PC-3 (cell line): ENCODE results near the gene MPZL3. TPM values are rescaled to one million over a fixed set of nuclear protein-coding genes. Genes with fewer than 3 reads are reported as not detected.

Source experiments
- ATAC-seq: fragments of 200-7000 bp; cut with Tn5 transposase; 2 replicates; pipeline ENCODE4 v1.9.1; 2020; ENCODE audit warnings: mild to moderate bottlenecking, moderate library complexity
- BruUV-seq: library from RNA; stranded (reverse); fragments of 400-500 nt; replicated peaks from 2 replicates; lab custom pipeline; 2021; lab: Mats Ljungman, UMichigan
- CTCF ChIA-PET: fragments of 300-600 bp; sonication (Branson Sonifier 250); formaldehyde crosslinking; loops from one replicate; lab custom pipeline; 2022; ENCODE audit warnings: antibody characterized with exemption; lab: Charles Lee
- POLR2A ChIA-PET: fragments of 300-600 bp; sonication (Branson Sonifier 250); formaldehyde crosslinking; loops from one replicate; lab custom pipeline; 2022; ENCODE audit warnings: antibody characterized with exemption; ENCODE audit not compliant: unreplicated experiment; lab: Charles Lee
- DNase-seq: peaks from one replicate; pipeline ENCODE4 v3.0.0-alpha.2; 2015
- H2AFZ ChIP-seq: fragments of 300-600 bp; sonication (generic); 2 replicates; pipeline ENCODE4 v1.6.0; 2016; ENCODE audit warnings: antibody characterized with exemption, low read length
- H3F3A ChIP-seq: fragments of 300-600 bp; sonication (generic); one replicate; pipeline ENCODE4 v1.6.0; 2017; ENCODE audit warnings: antibody characterized with exemption, low read length, control low read depth, mild to moderate bottlenecking; ENCODE audit not compliant: unreplicated experiment
- H3K27ac ChIP-seq: fragments of 300-600 bp; sonication (generic); 2 replicates; pipeline ENCODE4 v1.5.1; 2016; ENCODE audit warnings: mild to moderate bottlenecking, low read length
- H3K27me3 ChIP-seq: fragments of 300-600 bp; sonication (generic); 2 replicates; pipeline ENCODE4 v1.6.1; 2016; ENCODE audit warnings: low read length, mixed read lengths
- H3K36me3 ChIP-seq: fragments of 300-600 bp; sonication (generic); 2 replicates; pipeline ENCODE4 v1.6.1; 2016; ENCODE audit warnings: low read depth, mixed run types, low read length, mixed read lengths
- H3K4me1 ChIP-seq: fragments of 300-600 bp; sonication (generic); 2 replicates; pipeline ENCODE4 v1.5.1; 2016; ENCODE audit warnings: low read length; ENCODE audit not compliant: insufficient read depth
- H3K4me2 ChIP-seq: fragments of 300-600 bp; sonication (generic); 2 replicates; pipeline ENCODE4 v1.6.0; 2016; ENCODE audit warnings: low read length
- H3K4me3 ChIP-seq: fragments of 300-600 bp; sonication (generic); 2 replicates; pipeline ENCODE4 v1.5.1; 2016; ENCODE audit warnings: mild to moderate bottlenecking, low read length, mixed read lengths
- H3K79me2 ChIP-seq: fragments of 300-600 bp; sonication (generic); 2 replicates; pipeline ENCODE4 v1.6.1; 2017; ENCODE audit warnings: low read length, mixed read lengths
- H3K9ac ChIP-seq: fragments of 300-600 bp; sonication (generic); 2 replicates; pipeline ENCODE4 v1.6.0; 2016; ENCODE audit warnings: mild to moderate bottlenecking, low read length
- H3K9me2 ChIP-seq: fragments of 300-600 bp; sonication (generic); replicated peaks from 2 replicates; pipeline ENCODE4 v1.6.1; 2016; ENCODE audit warnings: mixed run types, low read length, mixed read lengths
- H3K9me3 ChIP-seq: fragments of 300-600 bp; sonication (generic); 2 replicates; pipeline ENCODE4 v1.6.1; 2016; ENCODE audit warnings: low read length, mixed read lengths
- H4K20me1 ChIP-seq: fragments of 300-600 bp; sonication (generic); 2 replicates; pipeline ENCODE4 v1.6.1; 2016; ENCODE audit warnings: low read length, mixed read lengths
- CTCF ChIP-seq: fragments of 300-600 bp; sonication (generic); conservative IDR thresholded peaks from 2 replicates; pipeline ENCODE4 v1.5.1; 2017; ENCODE audit warnings: antibody characterized with exemption, low read depth, mild to moderate bottlenecking, low read length
- EZH2 ChIP-seq: fragments of 300-600 bp; sonication (generic); IDR thresholded peaks from one replicate; pipeline ENCODE4 v1.6.1; 2017; ENCODE audit warnings: antibody characterized with exemption, mild to moderate bottlenecking, low read length; ENCODE audit not compliant: unreplicated experiment
- EZH2phosphoT487 ChIP-seq: fragments of 300-600 bp; sonication (generic); IDR thresholded peaks from 2 replicates; pipeline ENCODE4 v1.6.1; 2018; ENCODE audit warnings: mild to moderate bottlenecking, antibody characterized with exemption, low read length, borderline replicate concordance
- intact Hi-C: fragments of 100-400 bp; cut with micrococcal nuclease; formaldehyde crosslinking; loops from 2 replicates; pipeline ENCODE4 v1.9.0; 2023
- total RNA-seq: library from RNA; depleted of rRNA; stranded (reverse); fragments of >200 nt; gene quantifications from 2 replicates; pipeline ENCODE4 v1.2.3, GENCODE V29; 2014

MPZL3 gene
- total RNA-seq, 1 experiment from 2014 or later = 7.0 TPM

GRCh38 chr11:118252688-118253087 is 523 bp upstream of the MPZL3 start:
- no peaks in the 10 kb centered on the region for H4K20me1 ChIP-seq
- peak overlapping the region; percentile 80 for H3K9ac ChIP-seq
- no peaks in the 10 kb centered on the region for H3K9me2 ChIP-seq
- no TSS peak for BruUV-seq
- no peak for ATAC-seq
- TF ChIP-seq EZH2 = no peak
- TF ChIP-seq CTCF = no peak
- TF ChIP-seq EZH2phosphoT487 = no peak
- peak overlapping the region; percentile 95 for H3K4me2 ChIP-seq
- peak overlapping the region; percentile 90 for H3K4me3 ChIP-seq
- intact Hi-C loops = no loop called here
- H3K4me1 ChIP-seq = peaks cover 14% of the 10 kb centered on the region
- no peaks in the 10 kb centered on the region for H3F3A ChIP-seq
- peak overlapping the region; percentile 84 for H3K27ac ChIP-seq
- H2AFZ ChIP-seq = peak overlapping the region; percentile 86
- peaks cover 11% of the 10 kb centered on the region for H3K36me3 ChIP-seq
- H3K9me3 ChIP-seq = no peaks in the 10 kb centered on the region
- no peak for DNase-seq
- H3K27me3 ChIP-seq = no peaks in the 10 kb centered on the region
- ChIA-PET POLR2A (interaction anchor here (0.6 kb wide), 1 partner anchor 8 kb away, joined by 3 read pairs; no protein-coding TSS in a partner anchor), CTCF (interaction anchor here (1.0 kb wide), 1 partner anchor 54 kb away, joined by 6 read pairs; no protein-coding TSS in a partner anchor)
- peaks cover 34% of the 10 kb centered on the region for H3K79me2 ChIP-seq

- DNase-seq = peak; percentile 91
- POLR2A ChIA-PET = interaction anchor here (0.7 kb wide), 1 partner anchor 32 kb away, joined by 3 read pairs; no protein-coding TSS in a partner anchor
Measured at GRCh38 chr11:118247041-118247440, 5.1 kb downstream of the MPZL3 start.

More at GRCh38 chr11:118247041-118247440, 5.1 kb downstream of the MPZL3 start:
- no peak overlapping the region for H2AFZ ChIP-seq
- no peaks in the 10 kb centered on the region for H3F3A ChIP-seq
- no peaks in the 10 kb centered on the region for H3K9me3 ChIP-seq
- no peaks in the 10 kb centered on the region for H3K27me3 ChIP-seq
- CTCF ChIA-PET = interaction anchor here (0.5 to 1.8 kb wide), 3 partner anchors 49 to 1092 kb away, joined by 3 to 10 read pairs (median 4); no protein-coding TSS in a partner anchor
- no peaks in the 10 kb centered on the region for H4K20me1 ChIP-seq
- intact Hi-C loops = loop anchor here (1.0 to 2.0 kb wide), 2 partner anchors 40 to 48 kb away; no protein-coding TSS in a partner anchor
- H3K4me2 ChIP-seq = peak overlapping the region; percentile 71
- peaks cover 41% of the 10 kb centered on the region for H3K4me1 ChIP-seq
- peak; percentile 94 for ATAC-seq
- no peak overlapping the region for H3K4me3 ChIP-seq
- no peaks in the 10 kb centered on the region for H3K9me2 ChIP-seq
- H3K9ac ChIP-seq = peak overlapping the region; percentile 34
- peak overlapping the region; percentile 82 for H3K27ac ChIP-seq
- TF ChIP-seq EZH2 (no peak), CTCF (peak; percentile 13; the same call in 1 of the 2 replicates)
- H3K36me3 ChIP-seq = no peaks in the 10 kb centered on the region
- H3K79me2 ChIP-seq = peaks cover 43% of the 10 kb centered on the region
- no TSS peak for BruUV-seq
